Ascending aorta (tissue), 2 donors: ENCODE data around the gene NEDD9. TPM values are rescaled to one million over a fixed set of nuclear protein-coding genes. Genes with fewer than 3 reads are reported as not detected.
A peak's percentile ranks its signal among the peaks of the same experiment; 100 is the strongest.

ENCODE experiments used
- DNase-seq, 2 donors: peaks; one replicate each; pipeline ENCODE4 v3.0.0-alpha.2; 2019; ENCODE audit warnings: low spot score in 2 of 2
- H3K27ac ChIP-seq, 2 donors: fragments of 200-600 bp; sonication (generic); one replicate each; pipeline ENCODE4 v1.5.1; 2016 to 2017; ENCODE audit warnings: mild to moderate bottlenecking in 1 of 2
- H3K27me3 ChIP-seq: fragments of 200-600 bp; sonication (generic); one replicate; pipeline ENCODE4 v1.5.1; 2017
- H3K36me3 ChIP-seq, 2 donors: fragments of 200-600 bp; sonication (generic); one replicate each; pipeline ENCODE4 v1.5.1; 2016
- H3K4me1 ChIP-seq, 2 donors: fragments of 200-600 bp; sonication (generic); one replicate each; pipeline ENCODE4 v1.5.1; 2016 to 2017; ENCODE audit warnings: mild to moderate bottlenecking in 1 of 2
- H3K4me3 ChIP-seq, 2 donors: fragments of 200-600 bp; sonication (generic); one replicate each; pipeline ENCODE4 v1.5.1; 2016 to 2017; ENCODE audit warnings: mild to moderate bottlenecking in 1 of 2
- H3K9me3 ChIP-seq, 2 donors: fragments of 200-600 bp; sonication (generic); one replicate each; pipeline ENCODE4 v1.5.1; 2016
- intact Hi-C: fragments of 100-400 bp; cut with DNase I; formaldehyde crosslinking; loops from one replicate; pipeline ENCODE4 v1.15.1; 2023
- total RNA-seq: library from RNA; depleted of rRNA; stranded (reverse); fragments of >200 nt; gene quantifications from one replicate; pipeline ENCODE4 v1.1.0, GENCODE V29; 2016
- TF ChIP-seq, protein P1 (sequence below), 3 experiments: fragments of 200-600 bp in 2 of 3; fragments of 450-650 bp in 1 of 3; sonication (generic) in 2 of 3; IDR thresholded peaks; one replicate each; pipeline ENCODE4 v1.5.1; 2016 to 2019; ENCODE audit warnings: antibody characterized with exemption in 3 of 3, mild to moderate bottlenecking in 1 of 3, moderate library complexity in 1 of 3

Gene NEDD9
- total RNA-seq, 1 donor from 2014 or later = 150 TPM

DNA sequence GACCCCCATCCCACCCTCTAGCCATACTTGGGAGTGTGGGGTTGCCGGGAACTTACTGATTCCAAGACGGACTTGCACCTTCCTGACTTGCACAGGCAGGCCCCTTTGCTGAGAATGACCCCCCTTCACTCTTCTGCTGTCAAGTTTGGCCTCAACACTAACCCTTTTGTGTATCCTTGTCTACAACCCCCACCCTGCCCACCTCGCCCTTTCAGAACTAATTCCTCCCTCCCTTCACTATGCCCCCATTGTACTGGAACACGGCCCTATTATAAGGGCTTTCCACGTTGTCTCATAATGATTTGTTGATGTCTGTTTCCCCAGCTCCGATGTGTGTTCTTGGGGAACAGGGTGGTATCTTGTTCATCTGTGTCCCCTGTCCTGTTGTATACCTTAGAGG lies 4.4 kb upstream of the NEDD9 start:
- peak overlapping the region in 1 of 2 donors; percentile 29 for H3K27ac ChIP-seq
- DNase-seq = no peak
- intact Hi-C loops = no loop called here
- H3K27me3 ChIP-seq = no peaks in the 10 kb centered on the region
- TF ChIP-seq, protein P1, sequence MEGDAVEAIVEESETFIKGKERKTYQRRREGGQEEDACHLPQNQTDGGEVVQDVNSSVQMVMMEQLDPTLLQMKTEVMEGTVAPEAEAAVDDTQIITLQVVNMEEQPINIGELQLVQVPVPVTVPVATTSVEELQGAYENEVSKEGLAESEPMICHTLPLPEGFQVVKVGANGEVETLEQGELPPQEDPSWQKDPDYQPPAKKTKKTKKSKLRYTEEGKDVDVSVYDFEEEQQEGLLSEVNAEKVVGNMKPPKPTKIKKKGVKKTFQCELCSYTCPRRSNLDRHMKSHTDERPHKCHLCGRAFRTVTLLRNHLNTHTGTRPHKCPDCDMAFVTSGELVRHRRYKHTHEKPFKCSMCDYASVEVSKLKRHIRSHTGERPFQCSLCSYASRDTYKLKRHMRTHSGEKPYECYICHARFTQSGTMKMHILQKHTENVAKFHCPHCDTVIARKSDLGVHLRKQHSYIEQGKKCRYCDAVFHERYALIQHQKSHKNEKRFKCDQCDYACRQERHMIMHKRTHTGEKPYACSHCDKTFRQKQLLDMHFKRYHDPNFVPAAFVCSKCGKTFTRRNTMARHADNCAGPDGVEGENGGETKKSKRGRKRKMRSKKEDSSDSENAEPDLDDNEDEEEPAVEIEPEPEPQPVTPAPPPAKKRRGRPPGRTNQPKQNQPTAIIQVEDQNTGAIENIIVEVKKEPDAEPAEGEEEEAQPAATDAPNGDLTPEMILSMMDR (IDR thresholded peaks at IDR 0.05) = no peak
- no peaks in the 10 kb centered on the region for H3K9me3 ChIP-seq
- H3K4me1 ChIP-seq = peaks cover 11 to 22% of the 10 kb centered on the region in 2 donors
- H3K4me3 ChIP-seq = no peak overlapping the region
- no peaks in the 10 kb centered on the region for H3K36me3 ChIP-seq

DNA sequence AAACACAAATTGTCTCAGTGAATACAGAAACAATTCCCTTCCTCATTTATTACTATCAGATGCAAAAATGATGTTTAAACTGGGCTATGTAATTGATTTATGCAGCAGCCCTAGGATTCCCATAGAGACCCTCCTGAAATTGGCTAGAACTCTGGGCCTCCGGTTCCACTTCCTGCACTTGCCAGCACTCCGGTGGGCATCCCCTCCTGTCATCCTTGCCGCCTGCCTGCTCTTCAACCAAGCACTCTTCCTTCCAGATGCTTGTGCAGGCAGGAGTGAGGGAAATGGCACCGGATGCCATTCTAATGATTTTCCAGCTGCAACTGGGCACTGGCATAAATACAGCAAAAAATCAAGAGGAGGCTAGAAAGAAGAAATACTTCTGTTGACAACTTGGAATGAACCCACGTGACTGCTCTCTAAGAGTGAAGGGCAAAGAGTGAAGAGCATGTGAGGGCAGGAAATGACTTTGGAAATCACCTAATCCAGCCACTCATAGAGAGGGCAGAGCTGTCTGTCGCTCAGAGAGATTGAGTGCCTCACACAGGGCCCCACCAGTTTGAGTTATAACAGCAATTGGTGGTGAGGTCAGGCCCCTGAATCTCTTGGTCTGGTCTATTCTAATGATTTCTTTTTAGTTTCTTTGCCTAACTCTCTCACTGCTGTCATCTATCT lies 3.7 kb upstream of the NEDD9 start:
- peak overlapping the region in 1 of 2 donors; percentile 29 for H3K27ac ChIP-seq
- intact Hi-C loops = no loop called here
- TF ChIP-seq, protein P1 (IDR thresholded peaks at IDR 0.05) = no peak
- no peaks in the 10 kb centered on the region for H3K9me3 ChIP-seq
- DNase-seq = no peak
- no peak overlapping the region for H3K4me3 ChIP-seq
- H3K27me3 ChIP-seq = no peaks in the 10 kb centered on the region
- H3K36me3 ChIP-seq = no peaks in the 10 kb centered on the region
- peaks cover 10 to 16% of the 10 kb centered on the region in 2 donors for H3K4me1 ChIP-seq

DNA sequence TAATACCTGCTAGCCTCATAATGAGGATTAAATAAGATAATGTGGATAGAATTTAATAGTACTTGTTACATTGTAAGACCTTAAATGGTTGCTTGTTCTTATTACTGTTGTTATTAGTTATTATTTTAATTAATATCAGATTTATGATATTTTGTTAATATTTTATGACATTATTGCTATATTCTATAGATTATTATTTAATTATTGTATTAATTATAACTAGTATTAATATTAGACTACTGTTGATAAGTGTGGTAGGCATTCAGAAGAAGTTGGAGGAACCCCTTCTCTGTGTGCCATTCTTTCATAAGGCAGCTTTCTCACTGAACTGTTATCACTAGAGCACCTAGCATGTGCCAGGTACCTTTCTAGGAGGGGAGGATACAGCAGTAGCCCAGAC lies 2.6 kb upstream of the NEDD9 start:
- no peak for DNase-seq
- TF ChIP-seq, protein P1 (IDR thresholded peaks at IDR 0.05) = no peak

DNA sequence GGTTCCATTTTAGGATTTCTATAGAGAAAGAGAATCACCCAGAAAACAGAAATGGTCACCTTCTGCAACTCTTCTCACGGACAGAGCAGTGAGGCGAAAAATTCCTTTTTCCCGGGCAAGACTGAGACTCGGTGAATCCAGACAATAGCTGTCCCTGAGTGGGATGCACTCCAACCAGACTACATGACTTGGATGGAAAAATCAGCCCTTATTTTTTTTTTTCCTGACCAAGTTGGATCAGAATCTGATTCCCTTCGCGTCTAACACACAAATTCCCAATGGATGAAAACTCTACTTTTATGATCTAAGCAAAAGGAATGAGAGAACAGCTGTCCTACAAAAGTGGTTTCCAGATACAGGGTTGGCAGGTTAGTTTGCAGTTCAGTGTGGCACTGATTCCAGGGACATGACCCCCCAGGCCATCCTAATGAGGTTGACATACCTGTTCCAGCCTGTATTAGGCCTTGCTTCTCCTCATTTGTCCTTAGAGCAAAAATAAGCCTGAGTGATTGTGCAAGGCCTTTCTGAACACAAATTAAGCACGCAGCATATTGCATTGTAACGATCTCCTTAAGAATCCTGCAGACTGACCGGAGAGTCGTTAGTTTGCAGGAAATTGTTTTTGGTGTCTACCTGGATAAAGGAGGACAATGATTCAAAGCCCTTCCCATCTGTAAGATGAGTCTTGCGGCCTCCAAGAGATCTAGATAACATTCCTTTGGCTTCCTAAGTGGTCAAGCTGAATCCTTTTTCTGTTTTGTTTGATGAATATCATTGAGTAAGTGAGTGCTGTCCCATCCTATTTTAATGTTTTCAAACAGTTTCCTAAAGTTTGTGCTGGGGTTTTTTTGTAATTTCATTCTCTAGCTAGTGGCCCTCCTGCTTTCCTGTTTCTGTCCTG lies 1.5 kb upstream of the NEDD9 start:
- H3K4me1 ChIP-seq = peaks cover 10 to 16% of the 10 kb centered on the region in 2 donors
- H3K27me3 ChIP-seq = no peaks in the 10 kb centered on the region
- TF ChIP-seq, protein P1 (IDR thresholded peaks at IDR 0.05) = no peak
- peak overlapping the region in 1 of 2 donors; percentile 98 for H3K4me3 ChIP-seq
- H3K27ac ChIP-seq = peak overlapping the region; percentile 91 to 95
- DNase-seq = no peak
- H3K9me3 ChIP-seq = no peaks in the 10 kb centered on the region
- H3K36me3 ChIP-seq = peaks cover 6 to 13% of the 10 kb centered on the region in 2 donors
- intact Hi-C loops = loop anchor here (2.0 to 5.0 kb wide), 8 partner anchors 29 to 263 kb away; no protein-coding TSS in a partner anchor

More for the DNA sequence above, 2.6 kb upstream of the NEDD9 start:
- Histone ChIP-seq H3K36me3 (peaks cover 0 to 4% of the 10 kb centered on the region in 2 donors), H3K4me1 (peaks cover 10 to 16% of the 10 kb centered on the region in 2 donors), H3K4me3 (no peak overlapping the region), H3K27ac (no peak overlapping the region), H3K27me3 (no peaks in the 10 kb centered on the region), H3K9me3 (no peaks in the 10 kb centered on the region)
- intact Hi-C loops = no loop called here

DNA sequence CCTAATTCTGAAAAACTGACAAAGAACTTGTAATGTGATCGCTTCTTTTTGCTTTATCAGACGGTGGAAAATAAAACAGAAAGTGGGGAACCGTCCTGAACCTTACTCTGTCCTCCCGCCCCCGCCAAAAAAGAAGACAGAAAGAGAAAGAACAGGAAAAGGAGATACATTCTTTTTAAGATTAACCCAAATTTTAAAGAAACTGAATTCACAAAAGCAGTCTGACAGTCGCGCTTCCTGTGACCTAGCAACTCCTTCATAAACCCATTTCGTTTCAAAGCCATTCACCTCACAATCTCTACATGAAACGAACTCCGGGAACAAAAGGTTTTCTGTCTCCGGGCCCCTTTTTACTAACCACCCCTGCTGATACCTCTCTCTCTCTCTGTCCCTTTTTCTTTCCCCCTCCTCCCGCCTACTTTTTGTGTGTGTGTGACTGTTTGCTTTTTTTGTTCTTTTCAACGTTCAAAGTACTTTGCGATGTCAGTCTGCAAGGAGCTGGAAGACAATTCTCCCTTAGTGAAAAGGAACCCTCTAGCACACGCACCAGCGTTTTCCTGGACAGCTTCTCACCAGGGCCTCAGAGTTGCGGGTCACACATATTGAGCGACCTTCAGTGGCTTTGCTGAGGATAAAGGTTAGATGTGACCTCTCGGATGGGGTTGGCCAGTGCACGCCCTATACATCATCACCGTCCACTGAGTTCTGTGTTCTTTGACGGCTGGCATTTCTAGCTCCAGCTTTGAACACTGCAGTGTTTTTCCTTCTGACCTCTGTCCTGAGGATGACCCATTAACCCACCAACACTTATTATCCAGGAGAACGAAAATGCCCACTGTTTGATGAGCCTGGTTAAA lies 530 bp upstream of the NEDD9 start:
- TF ChIP-seq, protein P1 (IDR thresholded peaks at IDR 0.05) = no peak
- no peak for DNase-seq
- H3K4me3 ChIP-seq = peak overlapping the region; percentile 77 to 98
- intact Hi-C loops = loop anchor here (2.0 to 5.0 kb wide), 8 partner anchors 30 to 264 kb away; no protein-coding TSS in a partner anchor
- H3K9me3 ChIP-seq = no peaks in the 10 kb centered on the region
- peaks cover 6 to 21% of the 10 kb centered on the region in 2 donors for H3K36me3 ChIP-seq
- H3K27me3 ChIP-seq = no peaks in the 10 kb centered on the region
- H3K4me1 ChIP-seq = peaks cover 10 to 16% of the 10 kb centered on the region in 2 donors
- peak overlapping the region; percentile 91 to 95 for H3K27ac ChIP-seq
